DLD1 (cell line): ENCODE measurements around the gene HBE1.
"Not testable (repeated sequence)": the region's sequence is repeated elsewhere in the genome, so short reads cannot be mapped to it uniquely, and the experiment has no call there.

Experiments used
- in situ Hi-C: cut with HindIII; loops from 2 replicates; pipeline ENCODE4 v1.10.0; 2017; ENCODE audit warnings: low sequenced_read_pairs

HBE1 gene

DNA sequence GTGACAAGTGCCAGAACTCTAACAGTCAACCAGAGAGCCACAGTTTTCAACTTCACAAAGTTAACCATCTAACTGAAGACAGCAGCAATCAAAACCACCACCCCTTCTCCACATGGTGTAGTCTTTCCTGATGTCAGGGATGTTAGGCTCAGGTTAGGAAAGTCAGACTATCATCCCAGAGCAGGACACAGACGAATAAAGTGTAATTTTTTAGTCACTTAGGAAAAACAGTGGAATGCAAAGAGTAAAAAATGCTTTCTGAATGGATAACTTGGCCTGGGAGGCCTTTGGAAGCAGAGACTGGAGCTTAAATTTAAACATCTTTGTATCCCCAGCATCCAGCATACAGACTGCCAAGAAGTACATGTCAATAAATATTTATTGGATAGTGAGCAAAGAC is 16.6 kb upstream of the HBE1 start:
- in situ Hi-C loops: no loop called here

- in situ Hi-C loops: no loop called here
Measured at GRCh38 chr11:5285703-5286340, 16.1 kb upstream of the HBE1 start.

DNA sequence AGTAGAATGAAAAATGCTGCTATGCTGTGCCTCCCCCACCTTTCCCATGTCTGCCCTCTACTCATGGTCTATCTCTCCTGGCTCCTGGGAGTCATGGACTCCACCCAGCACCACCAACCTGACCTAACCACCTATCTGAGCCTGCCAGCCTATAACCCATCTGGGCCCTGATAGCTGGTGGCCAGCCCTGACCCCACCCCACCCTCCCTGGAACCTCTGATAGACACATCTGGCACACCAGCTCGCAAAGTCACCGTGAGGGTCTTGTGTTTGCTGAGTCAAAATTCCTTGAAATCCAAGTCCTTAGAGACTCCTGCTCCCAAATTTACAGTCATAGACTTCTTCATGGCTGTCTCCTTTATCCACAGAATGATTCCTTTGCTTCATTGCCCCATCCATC is 14.9 kb upstream of the HBE1 start:
- in situ Hi-C loops: no loop called here

- in situ Hi-C loops: no loop called here
Measured at GRCh38 chr11:5283882-5284281, 14.1 kb upstream of the HBE1 start.

DNA sequence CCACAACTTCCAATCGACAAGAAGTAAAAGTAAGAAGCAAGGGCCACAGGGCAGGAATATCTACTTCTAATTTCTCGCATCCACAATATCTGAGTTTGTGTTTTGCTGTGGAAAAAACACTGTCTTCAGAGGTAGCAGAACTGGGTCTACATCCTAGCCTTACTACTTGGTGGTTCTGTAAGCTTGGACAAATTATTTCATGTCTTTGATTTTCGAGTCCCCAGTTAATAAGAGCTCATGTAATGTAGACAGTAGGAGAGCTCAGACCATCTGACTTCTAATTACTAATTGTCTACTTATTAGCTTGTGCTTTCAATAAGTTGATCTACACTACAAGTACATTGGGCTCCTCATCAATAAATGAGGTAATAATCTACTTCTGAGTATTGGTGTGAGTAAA is 13.3 kb upstream of the HBE1 start:
- in situ Hi-C loops: no loop called here

- in situ Hi-C loops: no loop called here
Measured at GRCh38 chr11:5282628-5283027, 12.9 kb upstream of the HBE1 start.

DNA sequence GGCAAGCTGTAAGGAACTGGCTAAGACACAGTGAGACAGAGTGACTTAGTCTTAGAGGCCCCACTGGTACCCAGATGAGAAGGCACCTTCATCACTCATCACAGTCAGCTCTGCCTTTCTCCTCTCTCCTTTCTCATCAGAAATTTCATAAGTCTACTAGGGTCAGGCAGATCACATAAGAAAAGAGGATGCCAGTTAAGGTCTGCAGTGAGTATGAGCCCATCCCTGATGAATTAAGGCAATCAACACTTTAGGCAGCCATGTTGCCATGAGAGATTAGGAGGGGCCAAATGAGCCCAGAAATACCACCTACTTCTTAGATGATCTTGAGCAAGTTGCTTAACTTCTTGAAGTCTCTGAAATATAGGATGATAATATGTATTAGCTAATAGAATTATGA is 11.9 kb upstream of the HBE1 start:
- in situ Hi-C loops: no loop called here

DNA sequence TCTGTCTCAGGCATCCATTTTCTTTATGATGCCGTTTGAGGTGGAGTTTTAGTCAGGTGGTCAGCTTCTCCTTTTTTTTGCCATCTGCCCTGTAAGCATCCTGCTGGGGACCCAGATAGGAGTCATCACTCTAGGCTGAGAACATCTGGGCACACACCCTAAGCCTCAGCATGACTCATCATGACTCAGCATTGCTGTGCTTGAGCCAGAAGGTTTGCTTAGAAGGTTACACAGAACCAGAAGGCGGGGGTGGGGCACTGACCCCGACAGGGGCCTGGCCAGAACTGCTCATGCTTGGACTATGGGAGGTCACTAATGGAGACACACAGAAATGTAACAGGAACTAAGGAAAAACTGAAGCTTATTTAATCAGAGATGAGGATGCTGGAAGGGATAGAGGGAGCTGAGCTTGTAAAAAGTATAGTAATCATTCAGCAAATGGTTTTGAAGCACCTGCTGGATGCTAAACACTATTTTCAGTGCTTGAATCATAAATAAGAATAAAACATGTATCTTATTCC is 10.9 kb upstream of the HBE1 start:
- in situ Hi-C loops: no loop called here

DNA sequence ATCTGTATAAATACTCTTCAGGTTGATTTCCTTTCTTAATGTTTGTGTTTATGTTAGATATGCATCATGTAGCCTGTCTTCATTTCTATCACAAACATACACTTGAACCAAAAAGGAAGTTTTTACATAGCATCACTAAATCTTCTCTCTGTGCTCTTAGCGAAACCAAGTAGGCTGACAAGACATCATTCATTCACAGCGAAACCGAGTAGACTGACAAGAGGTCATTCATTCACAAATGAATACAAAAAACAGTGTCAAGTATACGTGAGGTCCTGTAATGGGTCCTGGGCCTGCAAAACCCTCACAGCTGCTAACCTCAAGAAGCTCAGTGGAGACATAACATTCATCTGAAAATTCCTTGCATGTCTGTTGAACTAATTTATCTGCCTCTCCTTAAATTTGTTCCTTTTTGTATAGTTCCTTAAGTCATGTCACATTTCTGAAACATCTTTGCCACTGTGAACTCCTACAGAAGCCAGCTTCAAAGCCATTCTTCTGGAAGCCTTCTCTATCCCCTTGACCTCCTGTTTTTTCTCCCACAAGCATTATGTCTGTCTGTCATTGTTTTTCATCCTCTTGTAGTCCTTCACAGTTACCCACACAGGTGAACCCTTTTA is 9.8 kb upstream of the HBE1 start:
- in situ Hi-C loops: no loop called here

DNA sequence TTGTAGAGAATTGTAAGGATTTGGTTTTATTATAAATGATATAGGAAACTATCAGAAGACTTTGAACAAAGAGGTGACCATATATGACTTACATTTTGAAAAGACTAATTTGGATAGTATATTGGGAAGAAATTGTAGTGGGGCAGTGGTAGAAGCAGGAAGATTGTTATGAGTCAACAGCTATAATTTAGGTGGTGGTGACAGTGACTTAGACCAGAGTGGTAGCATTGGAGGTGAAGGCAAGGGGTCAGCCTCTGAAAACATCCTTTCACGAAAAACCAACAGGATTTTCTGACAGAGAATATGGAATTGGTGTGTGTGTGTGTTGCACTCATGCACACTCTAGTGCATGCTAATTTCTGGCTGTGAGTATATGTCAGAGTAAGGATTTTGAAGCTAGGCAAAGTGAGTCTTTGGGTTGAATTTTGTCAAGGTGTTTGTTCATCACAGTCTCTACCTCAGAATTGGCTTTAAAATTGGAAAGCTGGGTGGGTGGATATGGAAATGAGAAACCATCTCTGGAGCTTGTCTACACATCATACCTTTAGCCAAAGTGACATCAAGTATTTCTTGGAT is 8.2 kb upstream of the HBE1 start:
- in situ Hi-C loops: no loop called here

GRCh38 chr11:5276697-5277096 is 7.0 kb upstream of the HBE1 start:
- in situ Hi-C loops: no loop called here

GRCh38 chr11:5275369-5276110 is 5.8 kb upstream of the HBE1 start:
- in situ Hi-C loops: no loop called here

GRCh38 chr11:5274395-5274794 is 4.7 kb upstream of the HBE1 start:
- in situ Hi-C loops: no loop called here

- in situ Hi-C loops: no loop called here
Measured at GRCh38 chr11:5272395-5273017, 2.8 kb upstream of the HBE1 start.

GRCh38 chr11:5267033-5267563 is 2.6 kb downstream of the HBE1 start:
- in situ Hi-C loops: no loop called here

GRCh38 chr11:5266609-5267008 is 3.1 kb downstream of the HBE1 start:
- in situ Hi-C loops: no loop called here

- in situ Hi-C loops: no loop called here
Measured at GRCh38 chr11:5265832-5266231, 3.9 kb downstream of the HBE1 start.

DNA sequence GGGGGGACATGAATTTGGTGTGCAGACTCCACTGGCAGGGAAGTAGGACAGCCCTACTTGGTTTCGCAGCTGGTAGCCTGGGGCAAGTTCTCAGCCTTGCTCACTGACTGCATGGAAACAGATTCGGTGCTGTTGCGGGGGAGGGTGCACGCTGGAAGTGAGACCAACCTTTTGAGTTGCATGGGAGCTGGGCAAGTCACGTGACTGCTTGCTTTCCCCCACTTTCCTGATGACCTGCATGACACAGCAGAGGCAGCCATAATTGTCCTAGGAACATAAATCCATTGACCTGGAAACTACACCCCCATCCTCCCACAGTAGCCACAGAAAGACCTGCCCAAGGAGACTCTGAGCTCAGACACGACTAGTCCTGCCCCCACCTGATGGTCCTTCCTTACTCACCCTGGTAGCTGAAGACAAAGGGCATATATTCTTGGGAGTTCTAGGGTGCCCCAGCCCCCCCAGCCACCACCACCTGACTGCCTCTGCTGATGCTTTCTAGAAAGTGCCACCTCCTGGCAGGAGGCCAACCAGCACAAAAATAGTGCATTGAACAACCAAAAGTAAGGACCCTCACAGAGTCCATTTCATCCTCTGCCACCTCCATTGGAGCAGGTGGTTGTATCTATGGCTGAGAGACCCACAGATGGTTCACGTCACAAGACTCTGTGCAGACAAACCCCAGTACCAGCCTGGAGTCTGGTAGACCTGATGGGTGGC is 11.0 kb downstream of the HBE1 start:
- in situ Hi-C loops: no loop called here

- in situ Hi-C loops: no loop called here
Measured at GRCh38 chr11:5257296-5257695, 12.4 kb downstream of the HBE1 start.

GRCh38 chr11:5254646-5255413 is 14.9 kb downstream of the HBE1 start, which contains the start of gene HBG2:
TSS of gene HBG2 (minus strand) at chr11:5254781. CDS start at chr11:5254728, 53 bp downstream.
- in situ Hi-C loops: not testable (repeated sequence)
